Amniotic epithelial cell (primary cell): Measurements from ENCODE around the gene AGFG2.

Experiments
- DNase-seq: peaks from one replicate; pipeline ENCODE4 v3.0.0-alpha.2; 2010; ENCODE audit warnings: low read depth

The AGFG2 gene

DNA sequence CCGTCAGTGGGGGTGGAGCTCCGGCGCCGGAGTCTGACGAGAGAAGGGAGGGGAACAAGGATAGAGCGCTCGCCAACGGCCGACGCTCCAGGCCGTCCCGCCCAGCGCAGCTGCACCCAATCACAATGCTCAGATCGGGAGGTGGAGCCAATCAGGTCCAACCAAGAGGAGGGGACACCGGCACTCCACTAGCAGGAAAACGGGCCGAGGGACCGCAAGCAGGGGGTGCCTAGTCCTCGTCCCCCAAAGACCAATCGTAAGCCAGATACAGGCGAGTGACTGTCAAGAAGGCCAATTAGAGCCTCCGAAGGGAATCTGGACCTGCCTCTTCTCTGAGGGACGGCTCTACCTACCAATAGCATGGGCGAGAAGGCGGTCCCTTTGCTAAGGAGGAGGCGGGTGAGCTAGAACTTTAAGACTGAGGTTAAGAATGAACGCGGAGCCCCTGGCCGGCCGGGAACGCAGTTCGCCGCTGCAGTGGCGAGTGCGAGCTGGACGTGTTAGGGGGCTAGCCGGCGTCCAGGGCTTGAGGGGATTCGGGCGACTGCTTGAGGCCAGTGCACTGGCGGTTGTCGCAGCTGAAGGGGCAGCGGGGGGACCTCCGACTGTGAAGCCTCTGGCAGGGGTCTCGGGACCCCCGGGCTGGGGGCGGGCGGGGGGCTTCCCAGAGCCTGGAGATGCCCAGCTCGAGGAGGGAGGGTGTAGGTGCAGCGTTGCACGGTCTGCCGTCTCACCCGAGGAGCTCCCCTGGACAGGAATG, 47.4 kb downstream of the AGFG2 start, which contains the start of gene FBXO24:
FBXO24 (plus strand) TSS at position 63 of the 760 bp plus-strand sequence; CDS start at position 361, 298 bp downstream.
- peak; percentile 100 for DNase-seq

DNA sequence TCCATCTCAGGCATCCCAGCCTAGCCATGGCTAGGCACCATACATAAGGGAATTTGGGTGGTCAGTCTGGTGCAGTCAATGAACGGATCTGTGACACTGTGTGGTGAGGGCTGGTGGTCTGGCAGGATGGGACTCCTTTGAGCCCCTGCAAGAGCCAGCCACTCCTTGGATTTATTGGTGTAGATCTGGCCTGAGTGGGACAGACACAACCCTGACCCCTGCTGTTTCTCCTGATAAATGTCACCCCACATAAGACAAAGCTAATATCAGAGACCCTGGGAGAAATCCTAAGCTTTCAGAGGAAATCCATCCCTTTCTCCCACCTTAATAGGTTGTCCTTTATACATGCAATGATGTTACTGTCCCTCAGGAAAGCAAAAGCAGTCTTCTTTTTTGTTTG, 49.4 kb downstream of the AGFG2 start:
- no peak for DNase-seq

DNA sequence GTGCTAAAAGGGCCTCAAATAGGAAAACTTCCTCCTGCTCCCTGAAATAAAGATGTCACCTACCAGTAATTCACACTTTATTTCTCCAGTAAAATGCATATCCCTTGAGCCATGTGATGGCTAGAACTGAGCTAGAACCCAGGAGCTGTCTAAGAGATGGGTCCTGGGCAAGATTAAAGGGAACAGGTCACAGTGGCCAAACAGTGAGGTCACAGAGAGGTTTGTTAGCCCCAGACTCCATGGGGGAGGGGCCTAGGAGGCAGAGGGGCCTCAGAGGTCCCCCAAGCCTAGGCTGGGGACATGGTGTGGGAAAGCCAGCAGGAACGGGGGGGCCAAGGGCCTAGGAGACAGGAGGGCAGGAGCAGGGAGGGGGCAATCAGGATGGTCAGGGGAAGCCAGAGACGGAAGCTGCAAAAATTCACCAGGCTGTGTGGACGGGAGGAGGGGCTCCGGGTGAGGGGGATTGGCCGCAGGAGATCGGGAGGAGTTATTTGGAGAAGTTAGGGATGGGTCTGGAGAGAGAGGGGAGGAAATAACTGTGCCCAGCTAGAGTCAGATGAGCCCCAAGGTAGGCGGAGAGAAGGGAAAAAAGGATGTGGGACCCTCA, 50.4 kb downstream of the AGFG2 start:
- no peak for DNase-seq

DNA sequence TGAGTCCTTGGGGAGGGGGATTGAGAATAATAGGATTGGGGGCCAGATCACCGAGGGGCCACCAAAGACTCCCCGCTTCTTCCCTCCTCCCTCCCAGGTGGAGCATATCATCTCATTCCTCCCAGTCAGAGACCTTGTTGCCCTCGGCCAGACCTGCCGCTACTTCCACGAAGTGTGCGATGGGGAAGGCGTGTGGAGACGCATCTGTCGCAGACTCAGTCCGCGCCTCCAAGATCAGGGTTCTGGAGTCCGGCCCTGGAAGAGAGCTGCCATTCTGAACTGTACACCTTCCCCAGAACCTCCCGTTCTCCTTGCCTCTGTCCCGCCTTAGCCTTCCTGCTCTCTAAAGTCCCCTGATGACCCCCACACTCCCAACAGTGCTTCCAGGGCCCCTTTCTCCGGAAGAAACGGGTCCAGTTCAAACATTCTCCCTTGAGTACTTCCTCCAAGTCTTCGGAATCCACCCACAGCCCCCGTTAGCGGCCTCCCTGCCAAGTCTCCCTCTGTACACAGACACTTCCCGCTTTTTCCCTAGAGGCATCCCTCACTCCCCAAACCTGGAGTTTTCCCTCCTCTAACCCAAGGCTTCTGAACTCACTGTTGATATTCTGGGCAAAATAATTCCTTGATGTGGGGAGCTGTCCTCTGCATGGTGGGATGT, 51.2 kb downstream of the AGFG2 start:
- no peak for DNase-seq

DNA sequence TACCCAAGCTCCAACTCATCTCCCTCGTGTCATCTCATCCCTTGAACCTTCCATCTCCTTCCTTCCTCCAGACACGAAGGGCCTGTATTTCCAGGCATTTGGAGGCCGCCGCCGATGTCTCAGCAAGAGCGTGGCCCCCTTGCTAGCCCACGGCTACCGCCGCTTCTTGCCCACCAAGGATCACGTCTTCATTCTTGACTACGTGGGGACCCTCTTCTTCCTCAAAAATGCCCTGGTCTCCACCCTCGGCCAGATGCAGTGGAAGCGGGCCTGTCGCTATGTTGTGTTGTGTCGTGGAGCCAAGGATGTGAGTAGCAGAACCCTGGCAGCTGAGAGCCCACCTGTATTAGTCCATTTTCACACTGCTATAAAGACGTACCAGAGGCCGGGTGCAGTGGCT, 52.6 kb downstream of the AGFG2 start:
- no peak for DNase-seq

DNA sequence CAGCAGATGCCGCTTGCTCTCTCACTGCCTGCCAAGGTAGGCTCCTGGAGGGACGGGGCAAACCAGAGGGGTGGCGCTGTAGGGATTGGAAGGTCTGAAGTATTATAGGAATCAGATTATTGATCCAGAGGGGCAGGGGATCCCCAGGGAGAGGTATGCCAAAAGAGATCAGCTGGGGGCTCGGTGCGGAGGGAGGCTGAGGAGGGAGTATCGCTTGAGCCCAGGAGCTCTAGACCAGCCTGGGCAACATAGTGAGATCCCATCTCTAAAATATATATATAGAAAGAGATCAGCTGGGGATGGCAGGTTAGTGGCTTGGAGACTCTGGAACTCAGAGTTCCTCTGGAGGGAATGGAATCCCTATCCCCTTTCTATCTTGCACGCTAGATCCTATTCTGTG, 56.2 kb downstream of the AGFG2 start:
- no peak for DNase-seq

DNA sequence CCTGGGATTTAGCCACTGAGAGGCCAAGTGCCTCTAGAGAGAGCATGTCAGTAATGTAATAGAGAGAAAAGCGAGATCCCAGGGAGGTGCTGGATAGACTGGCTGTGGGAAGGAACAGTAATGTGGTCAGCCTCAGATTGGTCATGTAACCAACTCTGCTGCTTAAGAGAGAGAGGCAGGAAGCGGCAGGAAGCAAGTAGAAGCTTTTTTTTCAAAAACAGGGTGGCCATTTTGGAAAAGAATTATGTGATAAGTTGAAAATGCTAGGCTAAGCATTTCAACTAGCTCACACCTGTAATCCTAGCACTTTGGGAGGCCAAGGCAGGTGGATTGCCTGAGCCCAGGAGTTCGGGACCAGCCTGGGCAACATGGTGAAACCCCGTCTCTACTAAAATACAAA, 59.4 kb downstream of the AGFG2 start:
- peak; percentile 41 for DNase-seq

DNA sequence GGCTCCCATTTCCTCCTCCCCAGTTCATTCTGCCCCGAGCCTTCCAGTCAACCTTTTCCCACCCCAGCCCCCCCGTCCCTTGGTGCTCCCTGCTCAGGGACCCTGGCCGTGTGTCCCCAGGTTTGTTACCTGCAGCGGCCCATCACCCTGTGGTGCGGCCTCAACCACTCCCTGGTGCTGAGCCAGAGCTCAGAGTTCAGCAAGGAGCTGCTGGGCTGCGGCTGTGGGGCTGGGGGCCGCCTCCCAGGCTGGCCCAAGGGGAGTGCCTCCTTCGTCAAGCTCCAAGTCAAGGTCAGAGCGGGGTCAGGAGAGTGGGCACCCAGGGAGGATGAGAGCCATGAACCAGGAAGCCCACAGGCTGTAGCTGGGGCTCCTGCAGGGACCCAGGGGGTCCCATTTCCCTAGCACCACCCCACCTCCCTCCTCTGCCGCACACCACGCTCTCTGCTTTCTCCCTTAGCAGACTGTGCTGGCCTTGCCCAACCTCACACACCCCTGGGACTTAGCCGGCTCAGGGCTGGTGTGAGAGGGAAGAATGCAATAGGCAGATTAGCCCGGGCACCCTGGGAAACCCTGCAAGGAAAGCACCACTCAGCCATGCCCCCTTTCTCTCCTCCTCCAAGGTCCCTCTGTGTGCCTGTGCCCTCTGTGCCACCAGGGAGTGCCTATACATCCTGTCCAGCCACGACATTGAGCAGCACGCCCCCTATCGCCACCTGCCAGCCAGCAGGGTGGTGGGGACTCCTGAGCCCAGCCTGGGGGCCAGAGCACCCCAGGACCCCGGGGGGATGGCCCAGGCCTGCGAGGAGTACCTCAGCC, 61.1 kb downstream of the AGFG2 start:
- no peak for DNase-seq

DNA sequence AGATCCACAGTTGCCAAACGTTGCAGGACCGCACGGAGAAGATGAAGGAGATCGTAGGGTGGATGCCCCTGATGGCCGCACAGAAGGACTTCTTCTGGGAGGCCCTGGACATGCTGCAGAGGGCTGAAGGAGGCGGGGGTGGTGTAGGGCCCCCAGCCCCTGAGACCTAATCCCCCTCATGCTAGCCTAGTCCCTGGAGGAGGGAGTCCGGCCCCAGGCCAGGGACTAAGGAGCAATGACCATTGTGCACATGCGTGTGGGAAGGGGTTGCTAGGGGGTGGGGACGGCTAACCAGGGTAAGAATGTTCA, 61.7 kb downstream of the AGFG2 start:
- no peak for DNase-seq

DNA sequence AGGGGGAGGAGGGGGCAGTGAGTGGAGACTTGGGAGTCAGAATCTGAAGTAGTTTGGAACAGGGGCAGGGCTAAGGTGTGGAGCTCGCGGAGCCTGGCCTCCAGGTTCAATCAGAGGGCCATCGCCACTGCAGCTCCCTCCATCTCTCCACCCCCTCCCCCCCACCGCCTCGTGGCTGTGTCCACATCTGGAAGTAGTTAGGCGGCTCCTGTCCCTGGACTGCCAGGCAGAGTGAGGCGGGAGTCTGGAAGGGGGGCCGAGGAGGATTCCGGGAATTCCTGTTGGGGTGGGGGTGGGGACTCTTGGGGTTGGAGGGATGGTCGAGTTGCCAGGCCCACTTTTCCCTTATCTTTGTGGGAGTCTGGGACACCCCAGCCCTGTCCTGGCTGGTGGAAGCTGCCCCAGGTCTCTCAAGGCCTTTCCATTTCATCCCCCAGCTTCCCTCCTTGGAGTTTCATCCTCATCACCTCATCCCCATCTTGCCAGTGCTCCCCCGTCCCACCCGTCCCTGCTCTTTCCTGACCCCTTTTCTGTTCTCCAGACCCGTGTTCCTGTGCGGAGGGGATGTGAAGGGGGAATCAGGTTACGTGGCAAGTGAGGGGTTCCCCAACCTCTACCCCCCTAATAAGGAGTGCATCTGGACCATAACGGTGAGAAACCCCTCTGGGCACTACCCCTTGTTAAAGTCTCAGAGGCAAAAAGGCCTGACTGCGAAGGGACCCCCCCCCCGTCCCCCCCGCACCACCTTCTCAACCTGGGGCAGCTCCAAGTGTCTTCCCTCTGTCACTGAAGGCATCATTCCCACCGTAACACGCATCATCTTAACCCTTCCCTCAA, 64.1 kb downstream of the AGFG2 start:
- DNase-seq, result no peak

DNA sequence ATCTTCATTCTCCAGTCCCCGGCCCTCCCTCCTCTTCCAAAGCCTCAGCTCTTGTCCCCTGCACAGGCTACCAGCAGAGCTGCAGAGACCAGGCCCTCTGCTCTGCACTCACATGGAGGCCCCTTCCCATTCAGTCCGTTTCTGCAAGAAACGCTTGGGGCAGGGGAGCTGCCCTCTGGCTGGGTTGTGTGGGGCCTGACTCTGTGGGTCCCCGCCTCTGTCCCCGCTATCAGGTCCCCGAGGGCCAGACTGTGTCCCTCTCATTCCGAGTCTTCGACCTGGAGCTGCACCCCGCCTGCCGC, 64.7 kb downstream of the AGFG2 start:
- no peak for DNase-seq

DNA sequence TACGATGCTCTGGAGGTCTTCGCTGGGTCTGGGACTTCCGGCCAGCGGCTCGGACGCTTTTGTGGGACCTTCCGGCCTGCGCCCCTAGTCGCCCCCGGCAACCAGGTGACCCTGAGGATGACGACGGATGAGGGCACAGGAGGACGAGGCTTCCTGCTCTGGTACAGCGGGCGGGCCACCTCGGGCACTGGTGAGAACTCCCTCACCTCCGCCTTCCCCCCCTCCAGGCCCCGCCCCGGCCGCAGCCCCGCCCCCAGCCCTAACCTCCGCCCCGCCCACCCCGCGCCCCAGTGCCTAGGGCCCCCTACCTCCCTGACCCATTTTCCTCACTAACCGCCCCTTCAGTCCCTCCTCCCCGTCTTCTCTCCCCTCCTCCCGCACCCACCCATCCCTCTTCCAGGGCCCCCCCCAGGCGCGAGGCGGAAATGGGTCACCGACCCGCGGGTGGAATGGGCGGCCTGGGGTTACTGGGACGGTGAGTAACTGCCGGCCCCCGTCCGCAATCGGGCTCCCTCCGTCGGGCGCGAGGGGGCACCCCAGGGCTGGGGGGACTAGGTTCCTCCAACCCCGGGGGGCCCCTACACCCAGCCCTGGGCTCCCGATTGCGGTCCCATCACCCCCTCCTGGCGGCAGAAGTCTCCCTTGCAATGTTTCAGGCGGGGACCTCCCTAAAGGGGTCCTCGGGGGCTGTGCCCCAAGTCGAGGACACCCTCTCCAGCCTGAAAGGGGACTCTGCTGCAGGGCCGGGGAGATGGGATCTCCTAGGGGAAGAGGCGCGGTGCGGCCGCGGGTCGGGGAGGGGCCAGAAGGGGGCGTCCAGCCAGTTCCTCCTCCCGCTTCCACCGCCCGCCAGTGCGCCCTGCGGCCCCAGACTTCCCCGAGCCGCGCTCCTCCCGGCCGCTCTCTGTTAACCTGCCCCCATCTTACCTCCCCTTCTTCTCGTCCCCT, 65.3 kb downstream of the AGFG2 start:
- DNase-seq, result peak; percentile 50

DNA sequence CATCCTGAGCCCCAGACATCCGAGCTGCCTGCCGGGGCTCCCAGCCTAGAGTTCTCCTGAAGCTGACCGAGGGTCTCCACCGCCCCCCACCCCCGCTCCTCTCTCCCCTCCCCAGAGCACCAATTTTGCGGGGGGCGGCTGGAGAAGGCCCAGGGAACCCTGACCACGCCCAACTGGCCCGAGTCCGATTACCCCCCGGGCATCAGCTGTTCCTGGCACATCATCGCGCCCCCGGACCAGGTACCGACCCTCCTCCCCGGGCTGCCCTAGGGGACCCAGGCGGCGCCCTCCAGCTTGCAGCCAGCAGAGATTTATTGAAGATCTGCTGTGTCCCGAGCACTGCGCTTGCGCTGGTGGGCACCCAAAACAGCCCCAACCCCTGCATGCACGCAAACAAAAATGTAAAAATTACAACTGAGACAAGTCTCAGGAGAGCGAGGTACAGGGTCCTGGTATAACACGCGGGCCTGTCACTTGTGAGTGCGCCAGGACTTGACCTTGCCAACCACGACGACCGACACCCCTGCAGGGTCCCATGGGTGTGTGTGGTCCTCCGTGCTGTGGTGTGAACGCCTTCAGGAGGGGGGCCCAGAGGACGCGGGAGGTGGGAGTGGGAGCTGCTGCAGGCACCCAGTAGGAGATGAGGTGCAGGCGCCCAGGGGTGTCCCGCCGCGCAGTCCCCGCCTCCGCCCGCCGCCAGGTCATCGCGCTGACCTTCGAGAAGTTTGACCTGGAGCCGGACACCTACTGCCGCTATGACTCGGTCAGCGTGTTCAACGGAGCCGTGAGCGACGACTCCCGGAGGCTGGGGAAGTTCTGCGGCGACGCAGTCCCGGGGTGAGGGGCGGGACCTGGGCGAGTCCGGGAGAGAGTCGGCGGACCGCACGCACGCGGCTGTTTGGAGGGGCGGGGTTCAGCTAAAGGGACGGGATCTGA, 66.2 kb downstream of the AGFG2 start:
- DNase-seq, result no peak

DNA sequence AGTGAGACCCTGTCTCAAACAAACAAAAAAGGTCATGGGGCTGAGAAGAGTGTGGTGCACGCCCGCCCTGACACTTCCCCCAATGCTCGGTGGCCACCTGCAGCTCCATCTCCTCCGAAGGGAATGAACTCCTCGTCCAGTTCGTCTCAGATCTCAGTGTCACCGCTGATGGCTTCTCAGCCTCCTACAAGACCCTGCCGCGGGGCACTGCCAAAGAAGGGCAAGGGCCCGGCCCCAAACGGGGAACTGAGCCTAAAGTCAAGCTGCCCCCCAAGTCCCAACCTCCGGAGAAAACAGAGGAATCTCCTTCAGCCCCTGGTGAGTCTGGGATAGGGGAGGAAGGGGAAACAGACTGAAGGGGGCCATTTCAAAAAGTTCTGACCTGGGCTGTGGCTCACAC, 67.3 kb downstream of the AGFG2 start:
- no peak for DNase-seq

DNA sequence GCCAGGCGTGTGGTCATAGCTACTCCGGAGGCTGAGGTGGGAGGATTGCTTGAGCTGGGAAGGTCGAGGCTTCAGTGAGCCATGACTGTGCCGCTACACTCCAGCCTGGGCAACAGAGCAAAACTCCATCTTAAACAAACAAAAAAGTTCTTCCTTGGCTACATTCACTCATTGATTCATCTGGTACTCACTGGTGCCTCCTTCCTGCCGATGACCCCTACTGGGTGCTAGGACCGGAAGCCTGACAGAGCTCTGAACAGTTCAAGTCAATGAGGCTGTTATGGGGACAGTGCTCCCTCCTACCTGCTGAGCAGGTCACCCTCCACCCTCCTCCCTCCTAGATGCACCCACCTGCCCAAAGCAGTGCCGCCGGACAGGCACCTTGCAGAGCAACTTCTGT, 68.1 kb downstream of the AGFG2 start:
- DNase-seq, result no peak

DNA sequence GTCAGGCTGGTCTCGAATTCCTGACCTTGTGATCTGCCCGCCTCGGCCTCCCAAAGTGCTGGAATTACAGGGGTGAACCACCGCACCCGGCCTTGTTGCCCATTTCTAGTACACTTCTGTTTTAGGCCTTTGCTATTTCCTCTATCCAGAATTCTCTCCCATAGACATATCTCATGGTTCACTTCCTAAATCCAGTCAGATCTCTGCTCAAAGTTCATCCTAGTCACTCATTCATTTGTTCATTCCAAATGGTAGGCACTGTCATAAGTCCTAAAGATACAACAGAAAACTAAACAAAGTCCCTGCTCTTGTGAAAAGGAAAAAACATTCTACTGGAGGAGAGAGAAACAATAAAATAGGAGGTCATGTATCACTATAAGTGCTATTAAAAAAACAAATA, 71.0 kb downstream of the AGFG2 start:
- DNase-seq, result no peak

DNA sequence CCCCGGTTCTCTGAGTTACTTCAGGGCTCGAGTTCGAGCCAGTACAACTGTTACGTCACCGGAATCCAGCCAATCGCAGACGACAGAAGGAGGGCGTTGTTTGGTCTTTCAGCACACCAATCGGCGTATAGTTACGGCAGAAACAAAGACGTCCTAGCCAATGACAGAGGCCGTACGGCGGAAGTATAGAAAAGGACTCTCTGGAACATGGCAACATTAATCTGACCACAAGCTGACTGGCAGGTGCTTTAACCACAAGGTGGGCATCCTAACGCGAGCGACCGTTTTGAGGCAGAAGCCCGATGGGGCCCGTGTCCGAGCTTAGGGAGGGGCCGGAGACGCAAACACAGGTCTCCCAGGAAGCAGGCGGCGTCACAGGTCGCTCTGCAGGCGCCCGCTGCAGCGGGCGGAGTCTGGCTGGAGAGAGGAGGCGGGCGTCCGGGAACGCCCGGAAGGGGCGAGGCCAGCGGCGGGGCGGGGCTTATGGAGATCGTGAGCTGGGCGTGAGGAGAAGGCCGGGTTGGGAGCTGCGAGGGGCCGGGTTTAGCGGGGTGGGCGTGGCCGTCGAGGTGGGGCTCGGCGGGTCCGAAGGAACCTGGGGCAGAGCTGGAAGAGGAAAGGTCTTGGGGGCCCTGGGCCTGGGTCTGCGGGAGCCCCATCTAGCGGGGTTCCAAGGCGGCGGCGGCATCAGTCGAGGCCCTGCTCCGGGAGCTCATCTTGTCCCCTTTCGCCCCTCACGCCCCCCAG, 73.2 kb downstream of the AGFG2 start, which contains the start of gene MOSPD3:
MOSPD3 (plus strand) TSS at position 558 of the 747 bp plus-strand sequence. CDS start 252 bp downstream, outside the sequence.
- DNase-seq, result peak; percentile 99

DNA sequence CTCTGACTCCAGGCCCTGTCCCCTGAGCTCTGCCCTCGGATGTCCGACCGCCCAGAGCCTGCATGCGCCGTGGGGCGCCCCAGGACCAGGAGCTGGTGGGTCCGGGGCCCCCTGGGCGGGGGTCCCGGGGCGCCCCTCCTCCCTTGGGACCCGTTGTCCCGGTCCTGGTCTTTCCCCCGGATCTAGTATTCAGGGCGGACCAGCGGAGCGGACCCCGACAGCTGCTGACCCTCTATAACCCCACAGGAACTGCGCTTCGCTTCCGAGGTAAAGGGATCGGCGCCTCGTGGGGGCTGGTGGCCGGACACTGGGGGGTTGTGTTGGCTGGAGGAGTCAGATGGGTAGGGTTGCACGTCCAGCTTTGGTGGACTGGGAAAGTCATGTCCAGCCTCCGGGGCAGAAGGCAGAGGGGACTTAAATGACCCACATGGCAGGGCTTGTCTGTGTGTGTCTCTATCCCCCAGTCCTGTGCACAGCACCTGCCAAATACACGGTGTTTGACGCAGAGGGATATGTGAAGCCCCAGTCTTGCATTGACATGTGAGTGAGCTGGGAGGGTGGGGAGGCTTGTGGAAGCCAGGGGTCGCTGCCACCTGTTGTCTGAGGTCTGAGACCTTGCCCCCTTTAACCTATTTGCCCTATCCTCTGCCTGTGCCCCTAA, 73.9 kb downstream of the AGFG2 start:
- no peak for DNase-seq
